Raji (cell line): Measurements from ENCODE around the gene TMTC4.

Experiments used
- POLR2A ChIP-seq: IDR thresholded peaks from 2 replicates; pipeline ENCODE4 v1.6.1; 2011; ENCODE audit warnings: low read depth, low read length, control low read depth; ENCODE audit not compliant: insufficient read depth

Gene TMTC4

DNA sequence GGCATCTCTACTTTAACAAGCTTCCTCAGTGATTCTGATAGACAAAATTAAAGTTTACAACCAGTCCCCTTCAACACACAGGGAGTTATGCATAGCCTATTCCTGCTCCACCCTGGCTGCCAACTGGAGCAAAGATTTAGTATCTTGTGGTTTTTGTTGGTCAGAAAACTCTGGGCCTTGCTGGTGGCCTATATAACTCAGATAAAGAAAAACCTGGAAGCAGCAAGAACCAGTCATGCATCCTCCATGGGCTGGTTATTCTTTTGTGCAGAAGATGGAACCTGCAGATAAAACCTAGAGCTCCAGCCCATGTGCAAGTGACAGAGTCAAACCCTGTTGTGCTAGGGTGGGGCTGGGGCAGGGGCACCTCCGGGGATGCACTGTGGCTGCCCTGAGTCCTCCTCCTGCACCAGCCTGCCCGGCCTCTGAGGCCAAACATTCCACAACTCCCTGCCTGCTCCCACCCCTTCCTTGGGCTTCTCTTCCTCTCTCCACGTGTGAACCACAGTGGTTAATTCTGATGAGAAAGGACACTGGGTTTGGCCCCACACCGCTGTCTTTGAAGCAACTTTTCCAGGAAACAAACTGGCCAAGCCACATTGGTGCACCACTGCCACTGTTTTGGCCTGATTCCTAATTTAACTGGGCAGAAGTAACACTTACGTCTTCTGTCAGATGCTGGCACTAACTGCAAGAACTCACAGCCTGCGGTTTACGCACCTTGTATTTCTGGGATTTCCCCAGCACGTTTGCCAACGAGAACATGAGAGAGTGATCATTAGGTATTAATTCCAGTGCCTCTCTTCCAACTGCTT, 62.7 kb downstream of the TMTC4 start:
- no peak for TF ChIP-seq POLR2A

DNA sequence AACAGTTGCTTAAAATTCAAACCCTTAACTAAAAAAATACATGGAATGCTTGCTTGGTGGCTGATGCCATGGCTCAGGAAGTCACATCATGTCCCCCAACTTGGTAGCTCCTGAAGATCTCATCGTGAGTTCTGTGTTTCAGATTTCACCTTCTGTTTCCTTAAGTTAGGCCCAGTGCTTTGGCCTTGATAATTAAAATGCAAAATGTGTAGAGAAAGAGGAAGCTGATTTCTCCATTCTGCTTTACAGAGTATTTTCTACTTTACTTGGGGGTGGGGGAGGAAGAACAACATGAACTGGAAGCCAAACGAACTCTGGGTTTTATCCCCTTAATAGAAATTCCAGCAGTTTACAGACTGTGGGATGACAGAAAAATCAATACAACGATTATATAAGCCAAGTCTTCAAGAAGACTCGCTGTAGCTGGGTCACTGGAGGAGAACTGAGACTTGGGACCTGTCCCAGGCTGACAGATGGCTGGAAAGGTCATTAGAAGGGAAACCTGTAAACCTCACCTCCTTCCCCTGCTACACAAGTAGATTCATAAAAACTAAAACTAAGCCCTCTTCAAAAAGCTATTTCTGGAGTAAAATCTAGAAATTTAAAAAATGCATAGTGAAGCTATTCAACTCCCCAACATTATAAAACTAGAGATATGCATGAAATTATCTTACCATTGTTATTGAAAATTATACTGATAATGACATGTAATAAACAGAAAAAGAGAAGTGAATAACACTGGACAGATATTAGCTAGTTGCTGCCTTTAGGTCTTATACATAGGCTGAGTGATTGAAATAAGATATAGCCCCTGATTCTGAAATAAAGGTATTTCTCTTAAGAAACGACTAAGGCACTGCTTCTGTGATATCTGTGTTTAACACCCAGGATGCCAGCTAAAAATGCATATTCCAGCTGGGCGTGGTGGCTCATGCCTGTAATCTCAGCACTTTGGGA, 63.9 kb downstream of the TMTC4 start:
- no peak for TF ChIP-seq POLR2A

DNA sequence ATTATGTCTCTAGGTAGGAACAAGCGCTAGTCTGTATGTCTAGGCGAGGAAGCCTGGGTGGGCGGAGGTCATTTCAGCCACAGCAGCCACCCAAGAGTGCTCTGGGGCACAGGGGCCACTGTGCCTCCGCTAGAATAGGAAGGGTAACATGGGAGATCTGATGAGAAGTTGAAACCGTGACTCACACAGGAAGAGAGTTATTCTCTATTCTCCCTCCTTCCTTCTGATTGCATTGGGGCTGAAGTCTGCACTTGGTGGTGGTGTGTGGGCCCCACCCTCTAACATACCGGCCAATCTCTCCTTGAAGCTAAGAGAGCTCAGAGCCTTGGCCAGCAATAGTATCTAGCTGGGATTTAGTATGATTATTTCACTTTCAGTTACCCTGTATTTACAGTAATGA, 65.7 kb downstream of the TMTC4 start:
- no peak for TF ChIP-seq POLR2A

DNA sequence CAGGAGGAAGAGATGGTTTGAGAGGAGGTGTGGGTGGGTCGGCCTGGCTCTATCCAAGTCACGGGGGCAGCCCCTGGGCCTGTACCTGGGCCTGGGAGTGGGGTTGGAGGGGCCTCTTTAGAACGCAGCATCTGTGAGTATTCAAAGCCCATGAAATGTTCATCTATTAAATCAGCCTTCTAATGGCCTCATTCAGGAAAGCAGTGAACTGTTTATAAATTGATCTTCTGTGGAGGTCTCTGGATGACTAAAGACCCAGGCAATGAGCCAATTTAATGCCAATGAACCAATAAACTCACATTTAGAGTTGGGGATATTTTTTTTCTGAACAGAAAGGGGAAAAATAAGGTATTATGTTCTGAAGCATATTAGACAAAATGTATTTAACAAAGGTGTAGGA, 66.1 kb downstream of the TMTC4 start:
- TF ChIP-seq POLR2A = no peak

DNA sequence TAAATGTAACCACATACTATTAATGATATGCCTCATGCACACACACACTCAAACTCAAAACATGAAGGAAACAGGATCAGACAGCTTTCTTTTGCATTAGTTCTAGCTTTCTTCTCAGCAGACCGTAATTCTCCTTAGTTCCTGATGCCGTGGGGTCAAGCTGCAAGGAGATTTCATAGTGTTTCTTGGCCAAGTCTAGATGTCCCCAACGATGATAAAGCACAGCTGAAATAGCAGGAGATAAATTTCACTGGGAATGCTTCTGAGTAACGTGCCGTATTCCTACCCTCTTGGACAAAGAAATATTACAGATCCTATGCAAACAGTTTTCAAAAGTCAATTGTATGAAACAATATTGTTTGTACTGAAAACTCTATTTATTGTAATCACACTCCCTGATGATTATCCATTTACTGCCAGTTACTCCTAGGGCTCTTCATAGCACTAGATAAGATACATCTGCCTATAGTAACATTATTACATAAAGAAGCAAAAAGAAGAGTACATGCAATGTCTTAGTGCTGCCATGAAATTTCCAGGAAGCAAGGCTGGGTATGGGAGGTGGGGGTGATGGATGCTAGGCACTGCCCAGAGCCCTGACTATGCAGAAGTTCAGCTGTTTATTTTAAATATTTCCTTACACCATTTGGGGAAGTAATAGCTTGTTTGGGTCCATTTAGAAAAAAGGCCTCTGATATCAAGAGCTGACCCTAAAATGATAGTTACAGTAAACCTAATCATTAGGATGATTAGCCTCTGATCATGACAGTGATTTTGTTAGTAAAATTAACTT, 69.5 kb downstream of the TMTC4 start:
- TF ChIP-seq POLR2A = no peak

DNA sequence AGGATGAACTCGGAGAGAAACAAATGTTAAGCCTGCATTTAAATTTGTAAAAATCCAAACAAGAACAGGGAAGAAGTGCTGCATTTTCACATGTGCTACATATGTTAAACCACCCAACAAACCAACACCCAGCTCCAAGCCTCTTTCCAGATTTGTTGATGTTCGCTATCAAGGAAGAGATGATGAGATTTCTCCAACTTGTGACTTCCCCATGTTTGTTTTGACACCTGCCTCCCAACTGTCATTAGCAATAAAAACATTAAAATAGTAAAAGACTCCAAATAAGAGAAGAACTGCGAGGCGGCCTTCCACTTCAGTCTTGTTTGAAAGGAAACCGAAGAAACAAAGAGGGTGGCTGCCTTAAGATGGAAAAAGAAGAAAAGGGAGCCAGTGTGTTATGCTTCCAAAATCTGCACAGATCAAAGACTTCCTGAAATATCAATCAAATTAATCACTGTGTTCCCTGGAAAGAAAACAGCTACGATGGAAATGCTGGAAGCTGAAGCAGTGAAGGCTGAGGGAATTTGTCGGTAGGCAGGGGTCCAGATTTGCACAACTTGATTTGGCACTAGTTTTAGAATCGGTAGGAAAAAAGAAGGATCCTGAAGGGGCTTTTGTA, 72.0 kb downstream of the TMTC4 start:
- no peak for TF ChIP-seq POLR2A

DNA sequence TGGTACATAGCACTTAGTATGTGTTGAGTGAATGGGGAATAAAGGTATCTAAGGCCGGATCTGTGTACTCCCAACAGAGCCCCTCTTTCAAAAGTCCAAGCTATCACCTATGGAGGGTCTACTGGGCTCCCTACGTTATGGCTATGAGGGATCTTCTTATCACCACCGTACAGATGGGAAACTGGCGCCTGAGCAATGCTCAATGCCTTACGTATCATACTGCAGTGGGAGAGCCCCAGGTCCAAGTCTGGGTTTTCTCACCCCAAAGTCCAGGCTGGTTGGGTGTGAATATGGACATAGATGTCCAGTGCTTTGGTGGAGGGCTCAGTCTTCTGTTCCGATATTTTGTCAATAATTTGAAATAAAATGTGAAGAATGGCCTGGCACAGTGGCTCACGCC, 72.9 kb downstream of the TMTC4 start:
- TF ChIP-seq POLR2A = no peak

DNA sequence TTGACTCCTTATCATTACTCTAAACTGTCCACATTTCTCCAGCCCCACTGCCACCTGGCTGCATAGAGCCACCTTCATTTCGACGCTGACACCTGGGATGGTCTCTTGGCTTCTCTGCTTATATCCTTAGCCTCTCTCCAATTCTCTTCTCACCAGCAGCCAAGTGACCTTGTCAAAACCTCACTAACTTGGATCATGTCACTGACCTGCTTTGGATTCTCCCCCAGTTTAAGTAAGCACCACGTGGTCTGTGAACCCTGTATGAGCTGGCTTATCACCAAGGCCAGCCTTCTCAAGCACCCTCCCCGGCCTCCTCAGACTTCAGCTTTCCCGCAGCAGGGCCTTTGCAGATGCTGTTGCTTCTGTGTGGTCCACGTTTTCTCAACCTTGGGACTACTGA, 73.7 kb downstream of the TMTC4 start:
- TF ChIP-seq POLR2A = no peak

DNA sequence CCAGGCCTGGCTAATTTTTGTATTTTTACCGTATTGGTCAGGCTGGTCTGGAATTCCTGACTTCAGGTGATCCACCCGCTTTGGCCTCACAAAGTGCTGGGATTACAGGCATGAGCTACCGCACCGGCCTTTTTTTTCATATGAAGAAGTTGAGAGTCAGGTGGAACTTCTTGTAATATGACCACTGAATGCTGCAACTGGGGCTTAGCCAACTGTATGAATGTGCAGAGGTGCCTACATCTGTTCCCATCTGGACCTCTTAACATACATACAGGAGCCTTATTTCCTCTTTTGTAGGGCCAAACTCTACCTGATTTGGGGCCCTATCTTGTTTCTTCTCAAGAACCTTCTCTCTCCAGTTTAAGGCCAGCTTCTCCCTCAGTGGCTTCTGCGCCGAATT, 74.1 kb downstream of the TMTC4 start:
- TF ChIP-seq POLR2A = no peak

DNA sequence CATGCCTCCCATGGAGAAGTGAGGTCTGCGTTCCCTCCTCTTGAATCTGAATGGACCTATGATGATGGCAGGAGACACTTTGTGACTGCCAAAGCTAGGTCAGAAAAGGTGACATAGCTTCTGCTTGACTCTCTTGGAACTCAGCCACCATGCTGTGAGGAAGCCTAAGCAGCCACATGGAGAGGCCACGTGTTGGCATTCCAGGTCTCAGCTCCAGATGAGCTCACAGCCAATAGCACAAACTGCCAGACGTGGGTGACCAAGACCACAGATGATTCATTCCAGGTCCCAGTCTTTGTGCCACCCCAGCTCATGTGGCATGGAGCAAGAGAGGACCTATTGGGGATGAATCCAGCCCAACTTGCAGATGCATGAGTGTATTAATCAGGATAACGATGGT, 77.3 kb downstream of the TMTC4 start:
- no peak for TF ChIP-seq POLR2A

DNA sequence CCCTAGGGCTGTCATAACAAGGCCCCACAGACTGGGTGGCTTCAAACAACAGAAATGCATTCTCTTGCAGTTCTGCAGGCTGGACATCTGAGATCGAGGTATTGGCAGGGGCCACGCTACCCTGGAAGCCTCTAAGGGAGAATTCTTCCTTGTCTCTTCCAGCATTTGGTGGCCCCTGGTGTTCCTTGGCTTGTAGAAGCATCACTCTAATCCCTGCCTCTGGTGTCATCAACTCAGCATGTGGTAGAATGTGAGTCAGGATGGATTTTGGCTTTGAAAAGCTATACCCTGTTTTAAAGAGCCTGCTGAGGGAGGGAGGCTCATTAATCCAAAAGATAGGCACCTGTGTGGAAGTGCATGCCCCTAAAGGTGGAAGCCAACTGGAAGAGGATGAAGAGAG, 78.1 kb downstream of the TMTC4 start:
- TF ChIP-seq POLR2A = no peak

DNA sequence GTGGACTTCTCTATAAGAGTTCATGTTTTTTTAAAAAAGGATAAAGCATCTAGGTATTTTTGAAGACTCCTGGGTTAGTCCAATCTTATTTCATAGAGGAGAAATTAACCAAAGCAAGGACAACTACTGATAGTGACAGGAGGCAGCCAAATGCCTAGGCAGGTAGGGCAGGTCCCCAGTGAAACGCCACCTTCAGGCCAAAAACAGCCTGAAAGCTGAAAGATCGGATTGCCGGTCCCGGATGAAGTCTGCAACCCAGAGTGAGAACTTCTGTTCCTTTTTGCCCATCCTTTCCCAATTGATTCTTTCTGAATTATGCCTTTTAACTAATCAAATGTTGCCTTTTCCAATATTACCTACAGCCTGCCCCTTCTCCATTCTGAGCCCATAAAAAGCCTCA, 79.9 kb downstream of the TMTC4 start:
- no peak for TF ChIP-seq POLR2A

DNA sequence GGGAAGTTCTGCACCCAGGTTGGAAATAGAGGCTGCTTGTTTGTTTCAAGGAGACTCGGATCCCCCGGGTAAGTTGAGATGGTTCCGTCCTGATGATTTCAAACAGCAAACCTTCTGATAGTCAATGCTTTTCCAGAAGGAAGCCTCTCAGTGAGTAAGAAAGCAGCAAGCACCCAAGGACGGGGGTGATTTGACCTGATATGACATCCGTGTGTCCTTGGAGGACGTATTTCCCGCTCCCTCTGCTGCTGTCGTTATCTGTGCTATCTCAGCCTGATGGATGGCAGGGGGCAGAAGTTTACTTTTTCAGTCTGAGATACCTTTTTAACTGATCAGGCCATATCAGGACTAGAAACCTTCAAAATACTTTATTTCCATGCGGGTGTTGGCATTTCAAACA, 80.3 kb downstream of the TMTC4 start:
- no peak for TF ChIP-seq POLR2A

DNA sequence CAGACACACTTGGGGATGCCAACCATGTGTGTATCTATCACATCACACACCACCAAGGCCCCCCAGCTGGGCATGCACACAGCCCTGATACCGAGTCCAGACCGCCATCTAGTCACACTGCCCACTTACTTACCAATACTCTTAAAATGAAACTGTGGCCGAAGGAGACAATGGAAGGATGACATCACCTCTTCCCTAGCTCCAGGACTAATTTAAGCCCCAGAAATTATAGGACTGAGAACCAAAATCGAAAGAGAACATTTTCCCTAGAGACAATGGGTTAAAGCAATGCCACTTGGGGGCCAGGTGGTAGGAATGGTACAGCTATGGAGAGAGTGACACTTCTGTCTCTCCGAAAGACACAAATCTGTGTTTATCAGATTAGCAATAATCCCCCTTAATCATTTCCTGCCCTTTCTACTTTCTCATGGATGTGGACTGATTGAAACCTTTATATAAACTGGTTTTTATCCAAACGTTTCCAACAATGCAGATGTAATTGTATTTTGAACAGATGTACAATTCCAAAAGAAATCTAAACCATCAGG, 85.3 kb downstream of the TMTC4 start:
- TF ChIP-seq POLR2A = no peak
